Thymus (tissue), 11 donors: Measurements from ENCODE around the gene SIMC1. TPM values are rescaled to one million over a fixed set of nuclear protein-coding genes. Genes with fewer than 3 reads are reported as not detected.

ENCODE experiments used
- DNase-seq, 9 donors: peaks; one replicate each; pipeline ENCODE4 v3.0.0-alpha.2; 2013; ENCODE audit warnings: low spot score in 9 of 9, low read depth in 6 of 9, missing footprints in 1 of 9
- H3K27ac ChIP-seq, 2 donors: one replicate each; pipeline ENCODE4 v1.5.1; 2013; ENCODE audit warnings: control low read depth in 1 of 2, low read depth in 1 of 2, low read length in 1 of 2, mild to moderate bottlenecking in 1 of 2, moderate library complexity in 1 of 2
- H3K27me3 ChIP-seq, 2 donors: one replicate each; pipeline ENCODE4 v1.5.1; 2013; ENCODE audit warnings: low read length in 1 of 2; ENCODE audit not compliant: control insufficient read depth in 2 of 2, insufficient read depth in 1 of 2
- H3K36me3 ChIP-seq, 2 donors: one replicate each; pipeline ENCODE4 v1.5.1; 2013; ENCODE audit warnings: low read length in 1 of 2, mild to moderate bottlenecking in 1 of 2, moderate library complexity in 1 of 2; ENCODE audit not compliant: control insufficient read depth in 2 of 2, insufficient read depth in 2 of 2
- H3K4me1 ChIP-seq, 2 donors: one replicate each; pipeline ENCODE4 v1.5.1; 2013; ENCODE audit warnings: low read length in 2 of 2; ENCODE audit not compliant: control insufficient read depth in 2 of 2, insufficient read depth in 2 of 2
- H3K4me3 ChIP-seq, 2 donors: one replicate each; pipeline ENCODE4 v1.5.1; 2013; ENCODE audit warnings: low read length in 2 of 2, control low read depth in 1 of 2, mild to moderate bottlenecking in 1 of 2
- H3K9me3 ChIP-seq, 2 donors: one replicate each; pipeline ENCODE4 v1.5.1; 2013; ENCODE audit warnings: low read length in 1 of 2, mild to moderate bottlenecking in 1 of 2; ENCODE audit not compliant: control insufficient read depth in 2 of 2, insufficient read depth in 1 of 2
- WGBS: extraction: QIAGEN DNeasy Blood & Tissue Kit; methylation state at CpG from one replicate; pipeline ENCODE4 v1.1.7; 2013; 5-methylcytosine and 5-hydroxymethylcytosine counted together
- polyA plus RNA-seq: library from polyadenylated mRNA; stranded (reverse); fragments of 200-250 nt; gene quantifications from one replicate; pipeline ENCODE4 v1.2.3, GENCODE V29; 2013
- total RNA-seq: library from RNA; stranded (reverse); fragments of 120-200 nt; gene quantifications from one replicate; pipeline ENCODE4 v1.2.4, GENCODE V29; 2013
- donor health status: healthy.

Gene SIMC1
- total and polyA plus RNA-seq, 2 donors = 5.3 to 10.2 TPM

- Histone ChIP-seq H3K27ac (no peak overlapping the region), H3K36me3 (peaks cover 29 to 36% of the 10 kb centered on the region in 2 donors), H3K9me3 (no peaks in the 10 kb centered on the region), H3K4me1 (no peaks in the 10 kb centered on the region), H3K27me3 (no peaks in the 10 kb centered on the region), H3K4me3 (no peak overlapping the region)
- DNase-seq = no peak
- WGBS = 62% methylated on average over 3 of the region's 3 CpGs
Measured at GRCh38 chr5:176379881-176380280, 141.7 kb downstream of the SIMC1 start.

GRCh38 chr5:176381423-176381822 lies 143.2 kb downstream of the SIMC1 start:
- peaks cover 37 to 51% of the 10 kb centered on the region in 2 donors for H3K36me3 ChIP-seq
- H3K27ac ChIP-seq = no peak overlapping the region
- no peak overlapping the region for H3K4me3 ChIP-seq
- H3K4me1 ChIP-seq = no peaks in the 10 kb centered on the region
- 96% methylated on average over 3 of the region's 3 CpGs for WGBS
- no peak for DNase-seq
- no peaks in the 10 kb centered on the region for H3K9me3 ChIP-seq
- H3K27me3 ChIP-seq = no peaks in the 10 kb centered on the region

- Histone ChIP-seq H3K4me3 (no peak overlapping the region), H3K4me1 (peaks cover under 1 to 4% of the 10 kb centered on the region in 2 donors), H3K27me3 (no peaks in the 10 kb centered on the region), H3K36me3 (peaks cover 37 to 53% of the 10 kb centered on the region in 2 donors), H3K9me3 (no peaks in the 10 kb centered on the region), H3K27ac (no peak overlapping the region)
- WGBS = 98% methylated on average over 3 of the region's 3 CpGs
- DNase-seq = no peak
Measured at GRCh38 chr5:176381979-176382378, 143.8 kb downstream of the SIMC1 start.

GRCh38 chr5:176382721-176383120 lies 144.5 kb downstream of the SIMC1 start:
- no peaks in the 10 kb centered on the region for H3K27me3 ChIP-seq
- WGBS = 83% methylated on average over 3 of the region's 3 CpGs
- H3K36me3 ChIP-seq = peaks cover 37 to 53% of the 10 kb centered on the region in 2 donors
- H3K27ac ChIP-seq = no peak overlapping the region
- no peak overlapping the region for H3K4me3 ChIP-seq
- peaks cover 7 to 11% of the 10 kb centered on the region in 2 donors for H3K4me1 ChIP-seq
- DNase-seq = no peak
- no peaks in the 10 kb centered on the region for H3K9me3 ChIP-seq

GRCh38 chr5:176383248-176383905 lies 145.2 kb downstream of the SIMC1 start:
- H3K36me3 ChIP-seq = peaks cover 37 to 53% of the 10 kb centered on the region in 2 donors

GRCh38 chr5:176383961-176384360 lies 145.7 kb downstream of the SIMC1 start:
- Histone ChIP-seq H3K9me3 (peaks cover 0 to 7% of the 10 kb centered on the region in 2 donors), H3K4me1 (peaks cover 7 to 16% of the 10 kb centered on the region in 2 donors), H3K36me3 (peaks cover 37 to 53% of the 10 kb centered on the region in 2 donors), H3K27ac (no peak overlapping the region), H3K27me3 (no peaks in the 10 kb centered on the region), H3K4me3 (no peak overlapping the region)
- 94% methylated on average over 9 of the region's 9 CpGs for WGBS
- no peak for DNase-seq

More at GRCh38 chr5:176383248-176383905, 145.2 kb downstream of the SIMC1 start:
- no peak for DNase-seq
- H3K27me3 ChIP-seq = no peaks in the 10 kb centered on the region
- H3K4me3 ChIP-seq = no peak overlapping the region
- H3K27ac ChIP-seq = no peak overlapping the region
- 92% methylated on average over 15 of the region's 15 CpGs for WGBS
- H3K9me3 ChIP-seq = peaks cover 0 to 3% of the 10 kb centered on the region in 2 donors
- peaks cover 7 to 16% of the 10 kb centered on the region in 2 donors for H3K4me1 ChIP-seq

GRCh38 chr5:176384366-176384930 lies 146.2 kb downstream of the SIMC1 start:
- DNase-seq = no peak
- Histone ChIP-seq H3K9me3 (peaks cover 0 to 7% of the 10 kb centered on the region in 2 donors), H3K4me3 (no peak overlapping the region), H3K27me3 (no peaks in the 10 kb centered on the region), H3K27ac (no peak overlapping the region), H3K4me1 (peaks cover 7 to 18% of the 10 kb centered on the region in 2 donors), H3K36me3 (peaks cover 37 to 53% of the 10 kb centered on the region in 2 donors)
- 97% methylated on average over 8 of the region's 8 CpGs for WGBS

- Histone ChIP-seq H3K27me3 (no peaks in the 10 kb centered on the region), H3K4me1 (peaks cover 7 to 22% of the 10 kb centered on the region in 2 donors), H3K9me3 (peaks cover 0 to 7% of the 10 kb centered on the region in 2 donors), H3K4me3 (no peak overlapping the region), H3K36me3 (peaks cover 37 to 53% of the 10 kb centered on the region in 2 donors), H3K27ac (no peak overlapping the region)
- 98% methylated on average over 12 of the region's 12 CpGs for WGBS
- DNase-seq = no peak
Measured at GRCh38 chr5:176384991-176385390, 146.8 kb downstream of the SIMC1 start.

GRCh38 chr5:176386491-176386890 lies 148.3 kb downstream of the SIMC1 start:
- Histone ChIP-seq H3K9me3 (peaks cover 0 to 7% of the 10 kb centered on the region in 2 donors), H3K4me3 (no peak overlapping the region), H3K27ac (no peak overlapping the region), H3K27me3 (no peaks in the 10 kb centered on the region), H3K36me3 (peaks cover 41 to 56% of the 10 kb centered on the region in 2 donors), H3K4me1 (peaks cover 7 to 22% of the 10 kb centered on the region in 2 donors)
- DNase-seq = no peak
- WGBS = 96% methylated on average over 1 of the region's 1 CpG
